Urinary bladder (tissue), 4 donors: ENCODE results near the gene PLA2G5. TPM values are rescaled to one million over a fixed set of nuclear protein-coding genes. Genes with fewer than 3 reads are reported as not detected.

Source experiments
- DNase-seq: peaks from one replicate; pipeline ENCODE4 v3.0.0-alpha.2; 2015; ENCODE audit errors: extremely low spot score
- H3K27ac ChIP-seq: one replicate; pipeline ENCODE4 v1.5.1; 2013; ENCODE audit warnings: low read depth, mild to moderate bottlenecking, moderate library complexity
- H3K36me3 ChIP-seq: one replicate; pipeline ENCODE4 v1.6.1; 2013; ENCODE audit warnings: mild to moderate bottlenecking, moderate library complexity; ENCODE audit not compliant: insufficient read depth
- H3K4me1 ChIP-seq: one replicate; pipeline ENCODE4 v1.6.1; 2013; ENCODE audit warnings: mild to moderate bottlenecking, moderate library complexity; ENCODE audit not compliant: insufficient read depth
- H3K4me3 ChIP-seq: one replicate; pipeline ENCODE4 v1.5.1; 2013; ENCODE audit warnings: low read depth, low read length
- WGBS: extraction: QIAGEN DNeasy Blood & Tissue Kit; methylation state at CpG from one replicate; pipeline ENCODE4 v1.1.7; 2013; 5-methylcytosine and 5-hydroxymethylcytosine counted together
- polyA plus RNA-seq: library from polyadenylated mRNA; stranded (reverse); fragments of 200-250 nt; gene quantifications from one replicate; pipeline ENCODE4 v1.2.3, GENCODE V29; 2013
- total RNA-seq: library from RNA; depleted of rRNA; stranded (reverse); fragments of >200 nt; gene quantifications from one replicate; pipeline ENCODE4 v1.2.3, GENCODE V29; 2014
- donor health status: healthy with polysubstance abuse.
- donor health status: healthy.

The PLA2G5 gene
- total and polyA plus RNA-seq, 2 donors: 7.3 to 31.9 TPM

DNA sequence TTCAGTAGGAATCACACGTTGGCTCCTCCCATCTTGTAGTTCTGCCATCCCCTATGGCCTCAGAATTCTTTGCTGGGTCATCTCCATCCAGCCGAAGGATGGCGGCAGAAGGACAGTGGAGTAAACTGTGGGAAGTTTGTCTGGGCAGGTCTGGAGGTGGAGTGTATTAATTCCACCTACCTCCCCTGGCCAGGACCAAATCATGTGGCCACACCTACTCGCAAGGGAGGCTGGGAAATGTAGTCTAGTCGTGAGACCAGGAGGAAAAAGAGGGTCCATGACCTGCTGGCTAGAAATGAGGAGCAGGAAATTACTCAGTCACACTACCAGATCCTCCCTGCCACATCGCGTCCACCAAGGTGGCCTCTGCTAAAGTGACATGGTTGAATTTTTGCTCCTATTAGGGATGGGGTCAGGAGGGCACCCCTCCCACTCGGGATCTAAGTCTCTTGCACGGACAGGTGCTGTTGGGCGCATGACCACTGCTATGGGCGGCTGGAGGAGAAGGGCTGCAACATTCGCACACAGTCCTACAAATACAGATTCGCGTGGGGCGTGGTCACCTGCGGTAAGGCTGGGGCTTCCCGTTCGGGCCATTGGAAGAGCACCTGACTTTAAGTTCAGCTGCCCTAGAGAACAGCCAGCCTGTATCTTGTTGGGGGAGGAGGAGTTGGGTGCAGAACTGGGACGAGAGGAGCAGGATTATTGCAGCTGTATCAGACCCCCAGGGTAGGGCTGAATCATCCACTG lies 19.5 kb downstream of the PLA2G5 start:
- 90% methylated on average over 19 of the region's 19 CpGs for whole genome bisulfite sequencing
- DNase-seq: no peak

DNA sequence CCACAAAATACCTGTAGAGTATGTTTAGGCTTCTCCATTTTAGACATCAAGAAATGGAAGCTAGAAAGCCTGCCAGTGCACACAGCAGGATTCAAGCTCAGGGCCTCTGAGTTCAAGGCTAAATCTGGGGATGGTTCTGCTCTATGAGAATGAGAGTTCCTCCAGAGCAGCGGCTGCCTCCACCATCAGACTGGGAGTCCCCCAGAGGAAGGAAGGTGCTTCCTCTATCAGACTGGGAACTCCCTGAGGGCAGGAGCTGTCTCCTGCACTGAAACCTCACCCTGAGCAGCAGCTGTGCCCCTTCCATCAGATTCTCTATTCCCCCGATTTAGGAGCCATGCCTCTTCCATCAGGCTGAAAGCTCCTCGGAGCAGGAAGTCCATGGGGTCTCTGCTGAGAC lies 20.1 kb downstream of the PLA2G5 start:
- Histone ChIP-seq H3K4me1 (no peaks in the 10 kb centered on the region), H3K4me3 (no peak overlapping the region), H3K36me3 (no peaks in the 10 kb centered on the region), H3K27ac (no peak overlapping the region)
- no peak for DNase-seq
- WGBS: 91% methylated on average over 3 of the region's 3 CpGs

More for the DNA sequence above, 19.5 kb downstream of the PLA2G5 start:
- no peak overlapping the region for H3K27ac ChIP-seq
- no peak overlapping the region for H3K4me3 ChIP-seq
- no peaks in the 10 kb centered on the region for H3K4me1 ChIP-seq
- no peaks in the 10 kb centered on the region for H3K36me3 ChIP-seq

DNA sequence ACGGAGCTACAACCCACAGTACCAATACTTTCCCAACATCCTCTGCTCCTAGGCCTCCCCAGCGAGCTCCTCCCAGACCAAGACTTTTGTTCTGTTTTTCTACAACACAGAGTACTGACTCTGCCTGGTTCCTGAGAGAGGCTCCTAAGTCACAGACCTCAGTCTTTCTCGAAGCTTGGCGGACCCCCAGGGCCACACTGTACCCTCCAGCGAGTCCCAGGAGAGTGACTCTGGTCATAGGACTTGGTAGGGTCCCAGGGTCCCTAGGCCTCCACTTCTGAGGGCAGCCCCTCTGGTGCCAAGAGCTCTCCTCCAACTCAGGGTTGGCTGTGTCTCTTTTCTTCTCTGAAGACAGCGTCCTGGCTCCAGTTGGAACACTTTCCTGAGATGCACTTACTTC lies 20.6 kb downstream of the PLA2G5 start:
- no peaks in the 10 kb centered on the region for H3K36me3 ChIP-seq
- DNase-seq: no peak
- no peaks in the 10 kb centered on the region for H3K4me1 ChIP-seq
- H3K4me3 ChIP-seq: no peak overlapping the region
- no peak overlapping the region for H3K27ac ChIP-seq
- 90% methylated on average over 6 of the region's 6 CpGs for WGBS

DNA sequence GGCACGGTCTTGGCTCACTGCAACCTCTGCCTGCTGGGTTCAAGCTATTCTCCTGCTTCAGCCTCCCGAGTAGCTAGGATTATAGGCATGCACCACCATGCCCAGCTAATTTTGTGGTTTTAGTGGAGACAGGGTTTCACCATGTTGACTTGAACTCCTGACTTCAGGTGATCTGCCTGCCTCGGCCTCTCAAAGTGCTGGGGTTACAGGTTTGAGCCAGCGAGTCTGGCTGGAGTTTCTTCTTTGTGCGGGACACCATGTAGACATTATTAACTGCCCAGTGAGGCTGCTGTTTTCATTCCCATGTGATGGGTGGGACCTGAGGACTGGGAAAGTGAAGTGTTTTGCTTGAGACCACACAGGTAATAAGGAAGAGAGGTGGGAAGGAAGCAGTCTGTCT lies 23.3 kb downstream of the PLA2G5 start:
- DNase-seq: no peak
- Histone ChIP-seq H3K27ac (no peak overlapping the region), H3K4me3 (no peak overlapping the region), H3K36me3 (no peaks in the 10 kb centered on the region), H3K4me1 (no peaks in the 10 kb centered on the region)
- WGBS: 92% methylated on average over 5 of the region's 5 CpGs

DNA sequence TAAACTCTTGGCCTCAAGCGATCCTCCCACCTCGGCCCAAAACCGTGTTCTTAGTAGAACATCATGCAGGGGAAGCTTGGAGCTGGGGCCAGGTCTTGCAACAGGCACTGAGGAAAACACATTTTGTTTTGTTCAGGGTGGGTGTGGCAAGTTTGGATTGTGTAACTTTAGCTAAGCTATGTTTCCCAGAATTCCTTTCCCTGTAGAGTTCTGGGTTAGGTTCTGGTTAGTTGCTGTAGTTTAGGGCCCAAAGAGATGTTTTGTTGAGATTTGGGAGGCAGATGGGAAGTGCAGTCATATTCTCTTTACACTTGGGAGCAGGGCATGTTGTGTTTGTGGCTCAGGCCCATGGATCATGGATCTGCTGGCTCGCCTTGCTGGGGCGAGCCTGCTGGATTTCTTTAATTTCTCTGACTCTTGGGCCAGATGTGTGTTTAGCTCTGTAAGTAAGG lies 24.0 kb downstream of the PLA2G5 start:
- 64% methylated on average over 5 of the region's 5 CpGs for WGBS
- Histone ChIP-seq H3K4me1 (no peaks in the 10 kb centered on the region), H3K4me3 (no peak overlapping the region), H3K27ac (no peak overlapping the region), H3K36me3 (no peaks in the 10 kb centered on the region)
- DNase-seq: no peak

DNA sequence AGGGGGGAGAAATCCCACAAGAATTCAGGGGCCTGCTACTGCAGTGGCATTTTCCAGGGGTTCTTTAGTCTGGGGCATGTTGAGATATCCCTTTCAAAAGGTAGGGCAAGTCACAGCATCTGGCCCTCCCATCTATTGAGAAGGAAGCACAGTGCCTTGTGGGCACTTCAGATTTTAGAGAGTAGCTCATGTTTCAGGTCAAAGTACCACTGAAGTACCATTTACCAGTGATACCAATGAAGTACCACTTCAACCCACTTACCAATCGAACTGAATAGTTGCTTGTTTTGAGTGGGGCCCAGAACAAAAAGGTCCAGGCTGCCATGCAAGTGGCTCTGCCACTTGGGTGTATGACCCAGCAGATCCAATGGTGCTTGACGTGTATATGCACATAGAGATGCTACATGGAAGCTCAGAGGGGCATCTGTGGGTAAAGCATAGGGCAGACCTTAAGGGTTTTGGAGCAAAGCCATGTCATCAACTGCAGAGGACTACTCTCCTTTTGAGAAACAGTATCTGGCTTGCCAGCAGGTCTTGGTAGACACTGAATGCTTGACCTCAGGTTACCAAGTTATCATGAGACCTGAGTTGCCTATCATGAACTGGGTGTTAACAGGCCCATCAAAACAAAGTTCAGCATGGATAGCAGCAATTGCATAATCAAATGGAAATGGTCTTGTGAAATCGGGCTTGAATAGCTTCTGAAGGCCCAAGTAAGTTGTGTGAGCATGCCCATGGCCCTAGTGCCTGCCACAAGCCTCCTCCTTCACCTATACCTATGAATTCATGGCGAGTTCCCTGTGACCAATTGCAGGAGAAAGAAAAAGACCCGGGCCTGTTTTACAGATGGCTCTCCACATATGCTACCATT lies 25.8 kb downstream of the PLA2G5 start:
- 83% methylated on average over 5 of the region's 5 CpGs for WGBS
- no peak for DNase-seq
- H3K4me3 ChIP-seq: no peak overlapping the region
- no peaks in the 10 kb centered on the region for H3K36me3 ChIP-seq
- no peak overlapping the region for H3K27ac ChIP-seq
- no peaks in the 10 kb centered on the region for H3K4me1 ChIP-seq

DNA sequence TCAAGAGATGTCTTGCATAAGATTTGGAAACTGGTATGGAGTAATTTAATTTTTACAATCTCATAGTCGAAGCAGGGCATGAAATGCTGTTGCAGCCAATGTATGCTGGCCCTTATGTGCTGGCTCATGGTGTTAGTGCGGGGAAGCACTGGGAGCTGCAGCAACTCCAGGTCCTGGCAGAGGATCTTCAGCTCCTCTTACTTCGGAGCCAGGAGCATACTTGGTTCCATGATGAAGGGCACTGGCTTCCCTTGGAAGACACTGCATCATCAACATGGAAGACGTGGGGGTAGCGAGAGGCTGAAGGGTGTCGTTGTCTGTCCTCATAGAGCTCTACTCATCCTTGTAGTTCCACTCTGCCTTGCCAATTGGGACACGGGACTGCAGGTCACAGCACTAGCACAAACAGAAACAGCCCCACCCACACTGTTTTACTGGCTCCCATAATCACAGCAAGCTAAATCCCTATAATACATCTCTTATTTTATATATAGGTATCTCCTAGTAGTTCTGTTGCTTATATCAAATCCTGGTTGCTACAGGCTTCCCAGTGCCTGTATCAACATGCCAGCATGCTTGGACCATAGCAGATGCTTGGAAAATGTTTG lies 26.9 kb downstream of the PLA2G5 start:
- Histone ChIP-seq H3K36me3 (no peaks in the 10 kb centered on the region), H3K27ac (no peak overlapping the region), H3K4me3 (no peak overlapping the region), H3K4me1 (no peaks in the 10 kb centered on the region)
- DNase-seq: no peak
- WGBS: 89% methylated on average over 7 of the region's 7 CpGs

DNA sequence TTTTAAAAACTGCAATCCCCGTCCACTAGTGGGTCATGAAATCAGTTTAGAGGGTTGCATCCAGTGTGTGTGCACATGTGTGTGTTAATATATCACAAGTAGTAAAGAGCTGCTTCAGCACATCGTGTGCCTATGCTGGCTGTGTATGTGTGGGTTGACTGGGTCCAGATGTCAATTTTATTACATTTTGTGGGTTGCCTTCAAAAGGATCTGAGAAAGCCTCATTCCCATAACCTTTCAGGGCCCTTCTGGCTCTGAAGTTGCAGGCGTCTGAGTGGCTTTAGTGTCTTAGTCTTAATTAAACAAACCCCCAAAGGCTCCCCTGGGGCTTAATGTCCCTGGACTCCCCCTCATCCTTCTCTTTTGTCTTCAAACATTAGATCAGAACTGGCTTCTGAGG lies 29.5 kb downstream of the PLA2G5 start:
- Histone ChIP-seq H3K36me3 (no peaks in the 10 kb centered on the region), H3K4me1 (no peaks in the 10 kb centered on the region), H3K4me3 (no peak overlapping the region), H3K27ac (no peak overlapping the region)
- WGBS: 52% methylated on average over 3 of the region's 3 CpGs
- no peak for DNase-seq

DNA sequence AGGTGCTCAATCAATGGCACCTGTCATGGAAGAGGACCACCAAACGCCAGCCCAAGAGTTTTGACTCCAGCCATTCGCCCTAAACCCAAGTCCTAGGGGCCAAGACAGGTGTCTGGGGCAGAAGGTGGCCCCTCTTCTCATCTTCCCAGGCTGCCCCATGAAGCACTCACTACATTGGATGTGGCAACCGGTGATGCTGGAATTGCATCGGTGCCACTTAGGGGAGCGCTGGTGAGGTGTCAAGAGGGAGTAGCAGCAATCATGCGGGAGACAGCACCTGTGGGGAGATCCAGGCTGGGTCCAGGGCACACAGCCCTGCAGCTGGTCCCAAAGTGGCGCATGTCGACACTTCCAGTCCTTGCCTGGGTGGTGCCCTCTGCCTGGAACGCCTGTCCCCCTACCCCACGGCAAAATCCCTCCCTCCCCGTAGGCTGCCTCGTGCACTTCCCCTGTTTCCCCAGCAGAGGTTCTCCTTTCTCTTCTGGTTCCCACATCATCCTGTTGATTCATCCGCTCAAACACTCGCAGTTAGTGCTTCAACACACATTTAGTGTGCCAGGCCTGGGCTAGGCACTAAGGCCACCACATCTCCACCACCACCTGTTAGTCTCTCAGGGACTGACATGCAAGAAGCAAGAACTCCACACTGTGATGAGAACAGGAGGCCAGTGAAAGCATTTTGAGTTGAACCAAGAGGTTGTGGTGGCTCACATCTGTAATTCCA lies 30.8 kb downstream of the PLA2G5 start:
- Histone ChIP-seq H3K36me3 (no peaks in the 10 kb centered on the region), H3K4me1 (no peaks in the 10 kb centered on the region), H3K27ac (no peak overlapping the region), H3K4me3 (no peak overlapping the region)
- DNase-seq: no peak
- 51% methylated on average over 14 of the region's 14 CpGs for WGBS

DNA sequence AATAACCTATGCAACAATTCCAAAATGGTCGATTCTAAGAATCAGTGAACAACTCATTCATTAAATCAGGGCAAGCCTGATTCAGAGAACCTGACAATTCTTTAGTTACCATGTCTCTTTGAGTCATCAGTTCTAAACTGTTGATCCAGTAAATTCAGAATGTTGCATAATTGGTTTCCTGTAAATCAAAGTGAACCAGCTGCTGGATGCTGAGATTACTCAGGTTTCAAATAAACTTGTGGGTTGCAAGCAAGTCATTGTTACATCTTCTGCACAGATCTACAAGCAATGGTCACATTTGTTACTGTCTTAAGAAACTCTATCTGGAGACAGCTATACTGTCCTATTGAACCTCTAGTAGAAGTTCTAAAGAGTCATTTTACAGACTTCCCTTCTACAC lies 32.9 kb downstream of the PLA2G5 start:
- H3K27ac ChIP-seq: no peak overlapping the region
- DNase-seq: no peak
- no peaks in the 10 kb centered on the region for H3K36me3 ChIP-seq
- H3K4me3 ChIP-seq: no peak overlapping the region
- WGBS: 64% methylated on average over 1 of the region's 1 CpG
- H3K4me1 ChIP-seq: no peaks in the 10 kb centered on the region

DNA sequence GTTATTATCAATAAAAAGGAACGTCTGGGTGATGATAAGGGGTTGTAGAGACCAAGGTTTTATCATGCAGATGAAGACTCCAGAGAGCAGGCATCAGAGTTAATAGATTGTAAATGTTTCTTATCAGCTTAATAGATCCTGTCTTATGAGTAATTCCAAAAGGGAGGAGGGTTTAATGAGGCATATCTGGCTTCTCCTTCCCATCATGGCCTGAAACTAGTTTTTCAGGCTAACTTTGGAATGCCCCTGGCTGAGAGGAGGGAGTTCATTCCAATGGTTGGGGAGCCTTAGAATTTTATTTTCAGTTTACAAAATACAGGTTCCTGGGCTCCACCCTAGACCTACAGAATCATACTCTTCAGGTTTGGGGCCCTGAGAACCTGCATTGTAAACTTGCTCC lies 35.9 kb downstream of the PLA2G5 start:
- 25% methylated on average over 1 of the region's 1 CpG for WGBS
- H3K36me3 ChIP-seq: no peaks in the 10 kb centered on the region

DNA sequence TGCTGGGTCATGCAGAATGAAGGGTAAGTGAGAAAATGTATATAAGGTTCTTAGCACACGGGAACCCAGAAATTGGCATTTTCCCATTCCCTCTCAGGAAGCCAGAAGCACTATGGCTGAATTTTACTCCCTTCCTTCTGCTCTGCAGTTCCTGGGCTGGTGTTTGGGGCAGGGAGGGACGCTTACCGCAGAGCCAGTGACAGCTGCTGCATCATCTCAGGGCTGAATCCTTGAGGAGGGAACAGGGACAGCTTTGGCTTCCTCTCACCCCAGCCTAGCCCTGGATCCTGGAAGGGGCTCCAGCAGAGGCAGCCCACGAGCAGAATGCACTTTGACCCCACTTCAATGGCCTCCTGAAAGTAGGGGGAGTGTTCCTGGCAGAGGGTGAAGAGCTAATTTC lies 37.4 kb downstream of the PLA2G5 start:
- Histone ChIP-seq H3K27ac (no peak overlapping the region), H3K4me1 (no peaks in the 10 kb centered on the region), H3K36me3 (no peaks in the 10 kb centered on the region), H3K4me3 (no peak overlapping the region)
- 74% methylated on average over 4 of the region's 4 CpGs for WGBS
- DNase-seq: no peak

More for the DNA sequence above, 35.9 kb downstream of the PLA2G5 start:
- Histone ChIP-seq H3K27ac (no peak overlapping the region), H3K4me1 (no peaks in the 10 kb centered on the region), H3K4me3 (no peak overlapping the region)
- no peak for DNase-seq

DNA sequence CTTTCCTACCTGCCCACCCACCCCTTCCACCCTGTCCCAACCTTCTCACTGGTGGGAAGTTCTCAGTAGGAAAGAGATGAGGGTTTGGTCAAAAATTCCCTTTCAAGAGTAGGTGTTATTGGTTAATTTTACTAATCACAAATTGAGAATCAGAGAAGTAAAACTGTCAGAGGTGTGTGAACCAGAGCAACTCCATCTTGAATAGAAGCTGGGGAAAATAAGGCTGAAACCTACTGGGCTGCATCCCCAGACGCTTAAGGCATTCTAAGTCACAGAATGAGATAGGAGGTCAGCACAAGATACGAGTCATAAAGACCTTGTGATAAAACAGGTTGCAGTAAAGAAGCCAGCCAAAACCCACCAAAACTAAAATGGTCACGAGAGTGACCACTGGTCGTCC lies 37.8 kb downstream of the PLA2G5 start:
- no peak overlapping the region for H3K27ac ChIP-seq
- H3K4me3 ChIP-seq: no peak overlapping the region
- 53% methylated on average over 4 of the region's 4 CpGs for WGBS
- no peaks in the 10 kb centered on the region for H3K4me1 ChIP-seq
- H3K36me3 ChIP-seq: no peaks in the 10 kb centered on the region
- DNase-seq: no peak
